Activated gamma-delta T cell treated with Interleukin-2 at 50 U/mL for 16 hours (primary cell): ENCODE results near the gene AGAP9.
"Not testable (repeated sequence)": the region's sequence is repeated elsewhere in the genome, so short reads cannot be mapped to it uniquely, and the experiment has no call there.

ENCODE experiments used
- DNase-seq: peaks from one replicate; pipeline ENCODE4 v3.0.0-alpha.2; 2020

Gene AGAP9

GRCh38 chr10:47456794-47457527, 66.5 kb downstream of the AGAP9 start:
- no peak for DNase-seq

- DNase-seq = no peak
Measured at GRCh38 chr10:47456079-47456785, 67.2 kb downstream of the AGAP9 start.

GRCh38 chr10:47455350-47456078, 67.9 kb downstream of the AGAP9 start:
- not testable (repeated sequence) for DNase-seq

GRCh38 chr10:47454780-47455058, 68.7 kb downstream of the AGAP9 start:
- DNase-seq = no peak

- DNase-seq = no peak
Measured at GRCh38 chr10:47454008-47454779, 69.2 kb downstream of the AGAP9 start.

GRCh38 chr10:47453141-47454007, 70.1 kb downstream of the AGAP9 start:
- no peak for DNase-seq

- DNase-seq = no peak
Measured at GRCh38 chr10:47452495-47453140, 70.8 kb downstream of the AGAP9 start.

GRCh38 chr10:47451998-47452494, 71.4 kb downstream of the AGAP9 start:
- DNase-seq = no peak
